GM03348 (cell line): ENCODE results near the gene NDUFAF4.

ENCODE experiments used
- DNase-seq: peaks from one replicate; pipeline ENCODE4 v3.0.0; 2012; ENCODE audit warnings: low spot score

NDUFAF4 gene

DNA sequence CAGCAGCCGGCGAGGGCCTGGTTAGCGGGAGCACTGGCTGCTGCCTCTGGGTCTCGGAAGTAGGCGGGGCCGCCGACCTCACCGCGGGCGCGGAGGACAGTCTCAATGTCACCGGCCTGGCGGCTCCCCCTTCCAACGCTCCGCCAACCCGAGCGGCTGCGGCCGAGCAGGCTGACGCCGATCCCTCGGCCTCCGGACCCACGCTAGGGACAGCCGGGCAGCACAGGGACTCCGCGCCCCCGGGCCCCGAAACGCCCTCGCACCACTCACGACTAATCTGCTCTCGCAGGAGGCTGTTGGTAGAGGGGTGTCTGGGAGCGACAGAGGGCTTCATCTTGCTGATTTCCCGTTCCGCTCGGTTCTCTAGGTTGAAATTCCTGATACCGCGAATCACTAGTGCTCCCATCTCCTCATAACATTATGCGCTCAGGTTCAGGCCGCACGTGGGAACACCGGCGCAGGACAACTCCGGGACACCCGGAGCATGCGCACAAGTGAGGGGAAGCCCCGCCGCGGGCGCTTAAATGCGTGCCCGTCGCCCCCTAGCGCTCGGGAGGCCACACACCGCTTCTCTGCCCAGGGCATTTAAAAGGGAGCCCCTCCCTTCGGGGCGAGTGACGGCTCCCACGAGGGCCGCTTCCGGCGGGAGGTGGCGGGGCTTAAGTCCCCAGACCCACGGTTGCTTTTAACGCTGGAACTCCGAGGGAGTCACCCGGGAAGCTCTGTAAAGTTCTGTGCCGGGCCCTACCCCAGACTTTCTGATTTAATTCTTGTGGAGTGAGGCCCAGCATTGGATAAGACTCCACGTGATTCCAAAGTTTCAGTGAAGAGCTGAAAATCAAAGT, at the start of gene NDUFAF4:
TSS of gene NDUFAF4 (minus strand) at position 496 of the 845 bp plus-strand sequence. CDS start at position 406, 90 bp downstream.
- DNase-seq, result peak; percentile 98

DNA sequence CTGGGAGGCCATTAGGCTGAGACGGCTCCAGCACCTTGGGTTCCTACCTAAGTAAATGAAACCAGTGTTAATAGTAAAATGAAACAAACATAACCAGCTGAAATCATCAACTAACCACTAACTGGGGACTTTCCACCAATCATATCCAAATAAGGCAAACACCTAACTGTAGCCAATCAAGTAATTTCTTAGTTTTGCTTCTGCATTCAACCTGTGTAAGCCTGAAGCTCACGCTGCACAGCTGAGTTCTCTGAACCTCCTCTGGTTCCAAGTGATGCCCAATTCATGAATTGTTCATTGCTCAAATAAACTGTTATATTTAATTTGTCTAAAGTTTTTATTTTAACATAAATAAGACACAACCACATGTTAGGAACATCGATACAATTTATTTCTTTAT, 49.4 kb upstream of the NDUFAF4 start:
- no peak for DNase-seq

DNA sequence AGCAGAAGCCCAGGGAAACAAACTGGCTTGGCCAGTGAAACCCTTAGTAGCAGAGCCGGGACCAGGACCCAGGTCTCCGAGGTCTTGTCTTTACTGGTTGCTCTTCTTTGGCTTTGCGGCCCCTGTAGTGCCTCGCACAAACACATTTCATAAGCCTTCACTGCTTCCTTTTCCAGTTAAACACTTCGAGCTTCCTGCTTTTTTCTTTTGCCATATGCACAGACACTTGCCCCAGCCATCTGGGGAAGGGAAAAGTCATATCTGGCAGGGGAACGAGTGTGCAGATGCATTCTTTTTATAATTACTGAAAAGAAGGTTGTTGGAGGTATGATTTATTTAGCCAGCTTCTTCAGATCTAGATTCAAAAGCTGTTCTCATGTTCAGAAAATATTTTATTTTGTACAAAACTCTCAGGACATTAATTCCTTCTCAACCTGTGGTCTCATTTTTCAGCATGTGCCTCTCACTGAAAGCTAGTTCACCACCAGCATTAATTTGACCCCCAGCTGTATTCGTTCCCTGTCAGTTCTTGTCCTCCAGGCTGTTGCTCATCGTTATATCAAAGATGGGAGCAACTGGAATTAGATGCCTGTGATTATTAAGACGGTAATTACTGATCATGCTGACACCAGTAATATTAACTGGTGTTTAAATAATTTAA, 46.0 kb upstream of the NDUFAF4 start:
- no peak for DNase-seq

DNA sequence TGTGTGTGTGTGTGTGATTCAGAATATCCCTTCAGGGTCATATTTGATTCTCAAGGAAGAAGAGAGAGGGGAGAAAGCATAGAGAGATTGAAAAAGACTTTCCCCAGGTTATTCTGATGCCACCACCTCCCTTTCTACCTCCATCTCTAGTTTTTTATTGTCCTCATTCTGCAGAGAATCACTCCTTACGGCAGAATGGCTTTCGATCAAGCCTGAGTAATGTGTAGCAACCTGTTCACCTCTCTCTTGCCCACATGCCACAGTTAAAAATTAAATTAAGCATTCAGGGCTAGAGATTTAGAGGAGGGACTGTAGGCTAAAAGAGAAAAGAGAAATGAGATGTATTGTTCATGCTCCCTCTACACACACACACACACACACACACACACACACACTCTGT, 45.0 kb upstream of the NDUFAF4 start:
- no peak for DNase-seq

DNA sequence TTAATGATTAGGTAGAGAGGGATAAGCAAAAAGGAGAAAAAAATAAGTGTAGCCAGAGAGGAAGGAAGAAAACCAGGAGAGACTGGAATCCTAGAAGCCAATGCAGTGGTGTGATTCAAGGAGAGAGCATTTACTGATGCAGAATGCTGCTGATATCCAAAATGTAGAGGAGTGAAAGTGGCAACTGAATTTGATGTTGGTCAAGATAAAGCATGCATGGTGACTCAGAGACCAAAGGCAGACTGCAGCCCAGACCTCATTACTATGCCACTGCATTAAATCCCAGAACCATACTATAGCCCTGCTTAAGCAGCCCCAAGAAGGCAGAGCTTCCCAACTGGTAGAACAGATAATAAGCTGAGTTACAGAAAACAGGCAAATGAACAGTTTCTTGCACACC, 42.6 kb upstream of the NDUFAF4 start:
- DNase-seq, result no peak

DNA sequence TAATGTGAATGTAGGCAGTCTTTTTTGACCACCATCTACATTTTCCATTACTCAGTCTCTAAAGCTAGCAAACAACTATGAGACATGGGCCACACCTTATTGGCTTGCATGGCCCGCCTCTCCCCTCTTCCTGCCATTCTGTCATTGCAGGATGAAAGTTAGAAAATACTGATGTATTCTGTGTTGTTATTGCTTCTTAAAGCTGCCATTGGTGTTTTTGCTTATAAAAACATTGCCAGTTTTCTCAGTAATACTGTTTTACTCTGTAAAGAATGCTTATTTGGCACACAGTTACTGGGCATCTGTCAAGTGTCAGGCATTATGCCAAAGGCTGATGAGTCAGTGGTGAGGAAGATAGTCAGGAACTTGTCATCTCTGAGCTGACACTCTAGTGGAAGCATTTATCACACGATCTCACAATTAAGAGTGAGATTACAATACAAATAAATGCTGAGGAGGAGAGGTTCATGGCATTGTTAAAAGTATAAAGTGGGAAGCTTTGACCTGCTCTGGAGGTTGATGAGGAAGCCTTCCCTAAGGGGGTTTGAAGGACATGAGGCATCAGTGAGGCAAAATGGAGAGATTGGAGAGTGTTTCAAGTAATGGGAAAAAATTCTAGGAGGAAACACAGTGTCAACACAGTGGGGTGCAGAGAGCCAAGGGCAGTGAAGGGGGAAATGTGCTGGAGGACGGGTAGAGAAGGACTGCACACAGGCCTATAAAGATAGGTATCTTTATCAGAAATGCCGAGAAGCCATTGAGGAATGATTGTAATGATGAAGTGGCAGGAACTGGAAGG, 41.5 kb upstream of the NDUFAF4 start:
- peak; percentile 12 for DNase-seq

DNA sequence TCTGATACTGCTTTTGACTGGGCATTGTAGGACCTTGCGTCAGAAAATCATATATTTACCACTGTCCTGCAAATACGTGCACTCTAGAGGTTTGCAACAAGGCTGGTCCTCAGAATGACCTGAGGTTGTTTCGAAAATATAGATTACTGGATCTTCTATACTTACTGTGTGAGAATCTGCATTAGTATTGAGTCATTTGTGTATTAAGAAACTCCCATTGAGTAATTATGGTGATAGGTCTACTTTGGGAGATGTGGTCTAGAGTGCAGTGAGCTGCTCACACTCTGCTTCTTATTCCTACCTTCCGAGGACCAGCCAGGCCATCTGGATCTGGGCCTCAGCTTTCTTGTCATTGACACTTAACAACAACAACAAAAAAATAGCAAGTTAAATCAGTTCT, 36.4 kb upstream of the NDUFAF4 start:
- no peak for DNase-seq

DNA sequence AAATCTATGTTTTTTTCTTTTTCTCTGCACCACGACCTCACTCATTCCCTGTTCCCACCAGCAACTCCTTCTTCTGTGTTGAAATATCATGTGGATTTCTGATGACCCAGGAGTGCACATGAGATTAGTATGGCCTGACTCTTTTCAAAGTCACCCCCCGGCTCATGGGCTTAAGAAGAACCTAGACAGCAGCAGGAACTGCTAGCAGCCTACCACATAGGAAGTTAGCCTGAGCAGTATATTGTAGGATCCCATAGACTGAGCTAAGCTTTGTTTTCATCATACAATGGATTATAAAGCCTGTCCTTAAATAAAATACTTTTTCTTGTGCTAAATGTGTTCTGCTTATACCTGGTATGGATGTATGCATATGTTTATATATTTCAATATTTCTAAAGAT, 33.5 kb upstream of the NDUFAF4 start:
- DNase-seq, result no peak

DNA sequence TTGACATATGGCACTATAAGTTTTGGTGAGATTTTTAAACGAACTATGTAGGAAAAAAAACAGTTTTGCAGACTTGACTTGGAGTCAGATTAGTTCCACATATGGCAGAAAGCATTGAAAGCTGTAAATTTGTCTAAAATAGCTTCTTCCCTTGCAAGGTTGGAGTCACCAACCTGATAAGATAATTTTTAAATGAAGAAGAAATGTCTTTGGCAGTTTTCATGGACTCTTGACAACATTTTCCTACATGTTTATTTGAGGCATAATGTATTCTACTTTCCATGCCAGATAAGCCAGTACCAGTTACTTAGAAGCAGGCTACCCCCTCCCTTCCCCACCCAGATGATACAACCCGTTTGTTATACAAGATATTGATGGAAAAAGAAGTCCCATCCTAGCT, 32.0 kb upstream of the NDUFAF4 start:
- DNase-seq, result no peak

DNA sequence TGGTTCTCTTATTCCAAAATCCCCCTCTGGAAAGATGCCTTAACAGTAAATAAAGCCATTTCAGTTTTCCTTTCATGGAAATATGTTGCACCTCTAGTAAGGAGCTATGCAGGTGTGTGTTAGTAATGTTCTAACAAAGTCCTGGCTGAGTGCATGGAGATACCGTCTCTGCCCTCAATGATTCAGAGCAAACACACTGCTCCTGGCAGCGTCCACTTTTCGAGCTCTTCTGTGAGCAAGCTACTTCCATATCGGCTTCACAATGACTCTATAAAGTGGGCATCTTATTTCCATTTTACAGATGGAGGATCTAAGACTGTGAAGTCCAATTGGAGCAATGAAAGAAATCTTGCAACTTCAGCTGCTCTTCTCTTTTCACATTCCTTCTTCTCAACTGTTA, 30.0 kb upstream of the NDUFAF4 start:
- no peak for DNase-seq

DNA sequence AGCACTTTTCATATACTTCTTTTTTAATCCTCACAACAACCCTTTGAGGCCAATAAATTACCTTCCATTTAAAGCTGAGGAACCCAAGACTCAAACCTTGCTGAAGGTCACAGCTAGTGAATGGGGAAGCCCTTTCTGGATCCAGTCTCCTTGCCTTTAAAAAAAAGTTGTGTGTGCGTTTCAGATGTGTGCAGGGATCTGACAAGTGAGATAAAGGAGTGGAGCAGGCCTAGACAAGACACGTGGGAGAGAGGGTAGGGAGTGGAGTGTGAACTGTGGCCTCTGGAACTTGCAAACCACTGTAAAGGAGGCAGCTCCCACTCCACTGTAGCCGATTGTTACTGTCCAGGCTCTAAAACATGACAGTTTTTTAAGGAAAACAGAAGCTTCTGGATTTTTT, 28.7 kb upstream of the NDUFAF4 start:
- DNase-seq, result no peak

DNA sequence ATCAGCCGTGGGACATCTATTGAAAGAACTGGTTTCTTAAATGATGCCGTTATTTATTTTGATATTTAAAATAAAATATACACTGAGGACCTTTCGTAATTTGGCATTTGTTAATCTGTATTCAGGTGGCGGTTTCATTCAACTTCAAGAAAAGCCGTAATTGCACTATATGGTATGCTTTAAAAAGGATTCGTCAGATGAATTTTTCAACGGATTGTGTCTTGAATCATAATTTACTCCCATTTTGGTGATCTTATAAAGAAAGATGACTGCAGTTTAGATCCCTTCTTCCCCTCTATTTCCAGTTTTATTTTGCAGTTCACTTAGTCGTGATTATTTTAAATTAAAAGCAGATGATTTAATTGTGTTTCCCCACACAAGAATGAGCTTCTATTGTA, 27.6 kb upstream of the NDUFAF4 start:
- no peak for DNase-seq

DNA sequence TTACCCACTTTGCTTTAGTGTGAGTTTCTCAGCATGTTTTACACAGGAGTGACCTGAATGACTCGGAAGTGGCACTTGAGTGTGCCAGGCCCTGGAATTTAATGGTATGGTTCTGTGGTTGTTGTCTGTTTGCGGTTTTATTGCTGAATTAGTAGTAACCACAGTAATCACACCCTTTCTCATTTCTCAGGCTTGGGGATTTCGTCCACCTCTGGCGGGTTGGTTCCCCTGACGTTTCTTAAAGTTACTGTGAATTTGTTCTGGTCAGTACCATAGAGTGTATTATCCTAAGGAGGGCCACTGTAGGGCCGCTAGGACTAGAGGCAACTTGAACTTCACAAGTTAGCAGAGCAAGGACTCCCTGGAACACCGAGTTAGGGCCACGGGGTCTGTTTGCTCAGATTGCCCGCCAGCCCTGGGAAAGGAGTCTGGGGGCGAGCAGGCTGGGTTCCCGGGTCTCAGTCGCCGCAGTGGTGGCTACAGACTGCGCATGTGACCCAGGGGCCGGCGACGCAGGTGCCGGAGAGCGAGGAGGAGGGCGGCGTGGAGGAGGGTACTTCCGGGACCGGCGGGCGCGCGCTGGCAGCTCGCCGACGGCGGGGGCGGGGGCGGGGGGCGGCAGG, 26.3 kb upstream of the NDUFAF4 start:
- DNase-seq, result no peak

DNA sequence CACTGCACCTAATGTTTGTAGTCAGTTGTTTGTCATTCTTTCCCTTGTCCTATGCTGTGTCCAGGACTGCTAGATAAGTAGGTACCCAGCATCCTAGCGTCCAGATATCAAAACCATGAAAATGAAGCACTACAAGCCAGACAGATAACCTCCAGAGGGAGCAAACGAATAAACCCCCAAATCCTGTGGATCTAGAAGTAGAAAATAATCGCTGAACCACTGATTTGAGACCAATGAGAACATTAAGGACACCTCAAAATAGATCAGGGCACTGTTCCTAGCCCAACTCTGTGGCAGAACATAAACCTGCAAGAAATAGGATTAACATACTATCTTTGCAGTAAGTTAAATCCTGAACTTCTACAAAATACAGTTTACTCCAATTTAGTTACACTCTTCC, 25.7 kb upstream of the NDUFAF4 start:
- no peak for DNase-seq

DNA sequence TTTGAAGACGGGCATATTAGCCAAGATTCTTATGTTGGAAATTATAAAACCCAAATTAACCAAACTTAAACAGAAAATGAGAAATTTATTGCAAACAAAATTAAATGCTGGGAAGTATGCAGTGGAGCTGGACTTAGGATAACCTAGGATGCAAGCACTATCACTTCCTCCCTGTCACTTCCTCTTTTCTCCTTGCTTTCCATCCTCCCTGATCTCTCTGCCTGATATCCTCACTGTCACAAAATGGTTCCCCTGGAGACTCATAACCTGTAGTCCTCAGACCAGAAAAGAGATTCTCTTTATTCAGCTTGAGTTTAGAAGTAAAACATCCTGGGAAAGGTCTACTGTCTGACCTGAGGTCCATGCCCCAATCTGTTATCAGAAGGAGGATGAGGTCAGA, 19.4 kb upstream of the NDUFAF4 start:
- DNase-seq, result no peak

DNA sequence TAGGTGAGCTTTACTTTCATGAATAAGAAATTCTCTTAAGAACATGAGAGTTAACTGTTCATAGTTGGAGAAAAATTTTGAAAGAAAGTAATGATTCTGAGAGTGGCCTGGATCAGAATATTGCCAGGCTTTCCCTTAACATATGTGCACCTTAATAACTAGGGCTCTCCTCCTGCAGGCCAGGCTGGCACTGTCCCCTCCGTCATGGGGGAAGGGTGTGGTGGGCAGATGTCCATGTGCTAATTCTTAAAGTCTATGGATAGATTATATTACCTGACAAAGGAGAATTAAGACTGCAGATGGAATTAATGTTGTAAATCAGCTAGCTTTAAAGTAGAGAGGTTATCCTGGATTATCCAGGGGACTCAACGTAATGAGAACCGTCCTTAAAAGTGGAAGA, 15.9 kb upstream of the NDUFAF4 start:
- DNase-seq, result no peak

DNA sequence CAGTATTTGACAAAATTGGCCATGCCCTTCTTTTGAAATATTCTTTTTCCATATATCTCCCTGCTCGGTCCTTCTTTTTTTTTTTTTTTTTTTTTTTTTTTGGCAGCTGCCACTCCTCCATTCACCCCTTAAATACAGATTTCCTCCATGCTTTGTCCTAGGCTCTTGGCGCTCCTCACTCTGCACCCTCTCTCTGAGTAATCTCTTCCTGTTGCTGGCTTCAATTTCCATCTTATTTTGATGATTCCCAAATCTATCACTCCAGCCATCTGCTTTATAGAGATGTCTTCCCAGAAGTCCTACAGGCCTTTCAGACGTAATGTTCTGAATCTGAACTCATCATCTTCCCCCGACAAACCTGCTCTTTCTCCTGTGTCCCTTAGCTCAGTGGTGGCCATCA, 14.1 kb upstream of the NDUFAF4 start:
- no peak for DNase-seq

DNA sequence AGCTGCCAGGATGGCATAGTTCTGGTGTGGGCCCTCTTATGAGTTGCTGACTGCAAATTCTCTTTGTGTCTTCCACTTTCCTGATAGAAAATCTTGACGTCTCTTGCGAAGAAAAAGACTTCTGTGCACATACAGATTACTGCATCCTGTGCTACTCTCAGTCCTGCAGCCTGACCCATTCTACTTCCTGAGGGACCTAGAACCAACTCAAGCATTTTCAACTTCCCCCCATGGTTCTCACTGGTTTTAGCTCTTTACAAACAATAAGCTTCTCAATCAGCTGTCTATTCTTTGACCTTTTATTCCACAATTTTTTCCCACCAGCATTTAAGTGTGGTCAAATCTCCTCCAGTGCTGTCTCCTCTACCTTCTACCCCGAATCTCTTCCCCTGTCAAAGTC, 13.5 kb upstream of the NDUFAF4 start:
- no peak for DNase-seq

DNA sequence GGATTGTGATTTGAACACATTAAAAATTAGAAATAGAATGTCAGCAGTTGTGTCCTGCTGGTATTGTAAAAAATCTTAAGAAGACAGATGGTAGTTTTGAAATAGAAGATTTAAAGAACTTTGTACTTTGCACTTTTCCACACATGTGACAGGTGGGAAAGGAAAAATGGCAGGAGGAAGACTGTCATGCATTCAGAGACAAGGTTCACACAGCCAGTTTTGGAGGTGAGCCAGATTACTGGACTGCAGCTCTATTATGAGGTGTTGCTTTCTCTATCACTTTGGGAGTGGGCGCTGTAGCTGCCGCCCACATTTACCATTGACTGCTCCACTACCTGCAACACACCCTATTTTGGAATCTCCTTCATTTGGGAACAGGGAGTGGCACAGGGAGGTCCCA, 12.1 kb upstream of the NDUFAF4 start:
- DNase-seq, result no peak

DNA sequence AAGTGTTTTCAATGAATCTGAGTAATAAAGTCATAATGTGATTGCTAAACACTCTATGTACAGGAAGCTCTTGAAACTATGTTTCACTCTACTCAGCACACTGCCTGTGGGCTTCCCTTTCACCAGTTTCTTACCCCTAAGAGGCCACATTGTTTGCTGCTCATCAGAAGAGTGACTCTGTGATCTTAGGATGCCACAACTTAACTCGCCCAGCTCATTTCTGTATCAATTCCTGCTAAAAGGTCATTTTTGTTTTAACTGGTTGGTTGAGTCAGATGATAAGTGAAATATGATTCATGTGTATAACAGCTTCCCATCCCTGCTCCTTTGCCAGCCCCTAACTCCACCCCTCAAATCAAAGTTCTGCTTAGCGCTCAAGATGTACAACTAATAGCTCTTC, 9.8 kb upstream of the NDUFAF4 start:
- peak; percentile 5 for DNase-seq

DNA sequence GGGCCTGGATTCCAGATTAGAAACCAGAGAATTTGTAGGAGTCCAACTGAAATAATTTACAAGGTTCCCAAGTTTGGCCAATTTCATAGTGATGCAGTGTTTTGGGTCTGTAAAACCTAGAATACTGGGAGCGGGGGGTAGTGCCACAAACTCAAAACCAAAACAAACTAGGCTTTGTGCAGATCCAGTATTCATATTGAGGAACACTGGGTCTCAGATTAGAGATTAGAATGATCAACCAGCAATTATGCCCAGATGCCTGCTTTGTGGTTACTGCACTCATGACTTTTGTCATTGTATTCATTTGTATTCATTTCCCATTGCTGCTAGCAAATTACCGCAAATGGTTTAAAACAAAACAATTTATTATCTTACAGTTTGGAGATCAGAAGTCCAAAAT, 3.2 kb upstream of the NDUFAF4 start:
- no peak for DNase-seq

DNA sequence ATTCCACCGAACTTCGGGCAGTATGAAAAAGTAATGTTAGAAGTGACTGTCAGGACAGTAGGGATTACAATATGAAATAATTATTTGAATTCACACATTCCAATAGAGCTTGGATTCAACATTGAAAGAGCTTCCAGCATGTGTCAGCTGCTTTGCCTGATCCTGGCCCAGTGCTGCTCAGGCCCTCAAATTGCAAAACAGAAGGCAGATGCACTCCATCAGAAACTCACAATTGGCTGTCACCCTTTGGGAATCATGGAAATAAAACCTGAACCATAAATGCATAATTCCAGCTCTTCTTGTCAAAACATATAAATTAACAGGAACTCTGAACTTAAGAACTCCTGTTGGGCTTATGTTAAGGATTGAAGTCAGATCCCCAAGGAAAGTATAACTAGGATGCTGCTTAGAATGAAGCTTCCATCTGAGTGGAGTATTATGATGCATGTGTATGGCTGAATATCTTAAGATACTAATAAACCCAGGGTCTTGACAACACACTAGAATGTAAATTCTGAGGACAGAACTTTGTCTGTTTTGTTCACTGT, 1.8 kb upstream of the NDUFAF4 start:
- DNase-seq, result no peak
